NT2/D1 (cell line): Measurements from ENCODE around the gene NRM.

Source experiments
- SUZ12 ChIP-seq: IDR thresholded peaks from 2 replicates; pipeline ENCODE4 v1.6.1; 2011; ENCODE audit not compliant: insufficient read length, insufficient read depth; ENCODE audit errors: extremely low read depth
- YY1 ChIP-seq: IDR thresholded peaks from 2 replicates; pipeline ENCODE4 v1.6.1; 2011; ENCODE audit not compliant: insufficient read length, insufficient read depth

DNA sequence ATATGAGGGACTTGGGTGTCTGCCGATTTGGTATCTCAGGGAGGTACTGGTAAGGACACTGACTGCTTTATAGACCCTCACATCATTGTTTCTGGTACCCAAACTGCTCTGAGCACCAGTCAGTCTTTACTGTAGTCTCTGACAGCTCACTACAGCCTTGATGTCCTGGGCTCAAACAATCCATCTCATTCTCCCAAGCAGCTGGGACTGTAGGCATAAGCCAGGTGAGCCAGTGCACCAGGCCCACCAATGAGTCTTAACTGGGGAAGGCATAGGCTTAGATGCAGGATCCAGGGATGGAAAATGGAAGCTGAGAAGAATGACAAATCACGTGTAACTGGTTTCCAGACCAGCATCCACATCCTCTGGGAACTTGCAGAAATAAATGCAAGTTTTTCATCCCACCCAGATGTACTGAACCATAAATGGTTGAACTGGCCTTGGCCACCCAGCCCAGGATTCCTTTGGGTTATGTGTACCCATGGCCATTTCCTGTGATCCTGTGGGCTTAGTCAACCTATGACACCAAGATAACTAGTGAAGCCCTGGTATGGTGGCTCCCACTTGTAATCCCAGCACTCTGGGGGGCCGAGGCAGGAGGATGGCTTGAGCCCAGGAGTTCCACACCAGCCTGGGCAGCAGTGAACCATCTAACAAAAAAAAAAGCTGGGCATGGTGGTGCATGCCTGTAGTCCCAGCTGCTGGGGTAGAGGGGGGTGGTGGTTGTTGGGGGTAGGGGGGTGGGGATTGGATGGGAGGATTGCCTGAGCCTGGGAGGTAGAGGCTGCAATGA is 35.1 kb upstream of the NRM start:
- no peak for TF ChIP-seq YY1
- no peak for TF ChIP-seq SUZ12
